Bronchial epithelial cell (primary cell): ENCODE measurements around the gene SH3BP4. TPM values are rescaled to one million over a fixed set of nuclear protein-coding genes. Genes with fewer than 3 reads are reported as not detected.

Source experiments
- DNase-seq: peaks from one replicate; pipeline ENCODE4 v3.0.0-alpha.2; 2010; ENCODE audit warnings: low read depth
- FAIRE-seq: peaks from 2 replicates; lab custom pipeline; 2011; peaks lifted over from hg19 to GRCh38; lab: Jason Lieb, UNC
- H3K27me3 ChIP-seq: 2 replicates; pipeline ENCODE4 v1.5.1; 2011; ENCODE audit warnings: low read length; ENCODE audit not compliant: control insufficient read depth, insufficient read depth
- H3K36me3 ChIP-seq: 2 replicates; pipeline ENCODE4 v1.5.1; 2011; ENCODE audit warnings: low read length; ENCODE audit not compliant: control insufficient read depth, insufficient read depth
- H3K4me3 ChIP-seq: 2 replicates; pipeline ENCODE4 v1.5.1; 2011; ENCODE audit warnings: mild to moderate bottlenecking, low read depth, low read length, control low read depth
- CTCF ChIP-seq: IDR thresholded peaks from 2 replicates; pipeline ENCODE4 v1.5.1; 2011; ENCODE audit warnings: mild to moderate bottlenecking, moderate library complexity, low read length, control low read depth, inconsistent platforms; ENCODE audit not compliant: insufficient read depth, severe bottlenecking
- total RNA-seq: library from RNA; depleted of rRNA; stranded (reverse); fragments of >200 nt; gene quantifications from 2 replicates; pipeline ENCODE4 v1.2.1, GENCODE V29; 2014

Gene SH3BP4
- total RNA-seq, 1 donor from 2014 or later, result 22.1 TPM

- TF ChIP-seq CTCF, result no peak
- peak; percentile 29 for DNase-seq
- H3K27me3 ChIP-seq, result no peaks in the 10 kb centered on the region
- no peaks in the 10 kb centered on the region for H3K36me3 ChIP-seq
- FAIRE-seq, result no peak
- no peak overlapping the region for H3K4me3 ChIP-seq
Observed at GRCh38 chr2:234919711-234920110, 32.1 kb upstream of the SH3BP4 start.

- TF ChIP-seq CTCF, result no peak
- FAIRE-seq (no peak), DNase-seq (no peak)
- Histone ChIP-seq H3K36me3 (no peaks in the 10 kb centered on the region), H3K27me3 (no peaks in the 10 kb centered on the region), H3K4me3 (no peak overlapping the region)
Observed at GRCh38 chr2:234920836-234921235, 31.0 kb upstream of the SH3BP4 start.

GRCh38 chr2:234929002-234929401 is 22.8 kb upstream of the SH3BP4 start:
- DNase-seq (no peak), FAIRE-seq (no peak)
- Histone ChIP-seq H3K27me3 (no peaks in the 10 kb centered on the region), H3K4me3 (no peak overlapping the region), H3K36me3 (no peaks in the 10 kb centered on the region)
- TF ChIP-seq CTCF, result no peak

GRCh38 chr2:234930397-234930796 is 21.4 kb upstream of the SH3BP4 start:
- Histone ChIP-seq H3K36me3 (no peaks in the 10 kb centered on the region), H3K27me3 (no peaks in the 10 kb centered on the region), H3K4me3 (no peak overlapping the region)
- FAIRE-seq (peak; percentile 60), DNase-seq (peak; percentile 31)
- TF ChIP-seq CTCF, result no peak

GRCh38 chr2:234931371-234931770 is 20.4 kb upstream of the SH3BP4 start:
- FAIRE-seq (no peak), DNase-seq (no peak)
- no peaks in the 10 kb centered on the region for H3K36me3 ChIP-seq

More at GRCh38 chr2:234931371-234931770, 20.4 kb upstream of the SH3BP4 start:
- no peak overlapping the region for H3K4me3 ChIP-seq
- H3K27me3 ChIP-seq, result no peaks in the 10 kb centered on the region
- TF ChIP-seq CTCF, result no peak
